ENCODE results near the gene TSTD2.
"Not testable (repeated sequence)": the region's sequence is repeated elsewhere in the genome, so short reads cannot be mapped to it uniquely, and the experiment has no call there.

TSTD2 gene

DNA sequence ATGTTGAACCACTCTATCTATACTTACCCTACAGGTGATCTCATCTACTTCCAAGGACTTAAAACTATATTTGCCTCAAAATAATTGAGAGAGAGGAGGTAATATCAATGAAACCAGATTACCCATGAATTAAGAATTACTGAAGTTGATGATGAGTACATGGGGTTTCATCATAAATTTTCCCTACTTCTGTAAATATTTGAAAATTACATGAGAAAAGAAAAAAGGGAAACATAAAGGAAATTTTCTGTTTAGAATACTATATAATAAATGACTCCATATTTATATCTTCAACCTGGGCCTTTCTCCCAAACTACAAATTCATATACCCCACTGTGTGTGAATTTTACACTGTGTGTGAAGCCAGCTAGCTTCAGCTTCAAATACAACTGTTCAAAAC is 2.6 kb downstream of the TSTD2 start:
- DNase-seq (ENCODE audit: low read depth in 2 of 2) = no peak

DNA sequence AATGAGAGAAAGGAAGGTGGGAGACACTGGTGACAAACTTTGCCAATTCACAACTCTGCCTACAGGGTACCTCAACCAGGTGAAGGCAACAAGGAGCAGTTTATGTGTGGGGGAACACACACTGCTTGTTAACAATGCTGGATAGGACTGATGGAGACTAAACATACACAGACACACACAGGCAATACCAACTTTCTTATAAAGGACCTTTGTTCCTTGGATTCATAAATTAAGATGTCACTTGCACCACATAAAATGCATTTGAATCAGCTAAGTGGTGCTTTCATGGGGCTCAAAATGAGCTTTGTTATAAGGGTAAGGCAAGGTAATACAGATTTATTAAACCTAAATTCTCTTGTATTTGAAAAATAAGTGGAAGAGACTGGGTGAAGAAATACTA is 4.0 kb downstream of the TSTD2 start:
- no peak for DNase-seq (ENCODE audit: low read depth in 2 of 2)

DNA sequence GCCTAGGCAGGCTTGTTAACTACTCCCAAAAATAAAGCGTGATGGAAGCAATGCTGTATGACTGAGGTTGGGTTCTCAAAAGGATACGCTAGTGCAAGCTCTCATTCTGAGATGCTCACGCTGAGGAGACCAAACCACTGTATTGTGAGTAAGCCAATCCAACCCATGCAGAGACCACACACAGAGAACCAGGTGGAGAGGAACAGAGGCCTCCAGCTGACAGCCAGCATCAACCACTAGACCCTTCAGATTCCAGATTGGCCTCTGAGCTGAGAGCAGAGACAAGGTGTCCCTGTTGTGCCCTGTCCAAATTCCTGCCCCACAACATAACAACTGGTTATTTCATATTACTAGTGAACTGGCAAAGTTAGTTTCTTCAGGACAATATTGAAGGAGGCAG is 4.5 kb downstream of the TSTD2 start:
- DNase-seq (ENCODE audit: low read depth in 2 of 2) = no peak

DNA sequence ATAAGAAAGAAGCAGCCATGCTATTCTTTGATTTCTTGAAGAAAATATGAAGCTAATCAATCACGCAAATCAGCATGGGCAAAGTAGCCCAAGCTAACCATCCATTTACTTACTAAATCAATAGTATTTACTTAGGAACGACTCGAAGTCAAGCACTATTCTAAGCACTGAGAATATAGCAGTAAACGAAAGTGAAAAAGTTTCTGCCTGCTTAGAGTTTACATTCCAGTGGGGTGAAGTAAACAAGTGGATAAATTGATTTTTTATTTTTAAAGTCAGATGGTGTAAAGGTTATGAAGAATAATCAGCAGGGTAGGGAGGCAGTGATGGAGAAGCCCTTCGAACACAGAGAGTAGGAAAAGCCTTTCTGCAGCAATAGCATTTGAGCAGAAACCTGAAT is 5.5 kb downstream of the TSTD2 start:
- DNase-seq (ENCODE audit: low read depth in 2 of 2) = no peak

DNA sequence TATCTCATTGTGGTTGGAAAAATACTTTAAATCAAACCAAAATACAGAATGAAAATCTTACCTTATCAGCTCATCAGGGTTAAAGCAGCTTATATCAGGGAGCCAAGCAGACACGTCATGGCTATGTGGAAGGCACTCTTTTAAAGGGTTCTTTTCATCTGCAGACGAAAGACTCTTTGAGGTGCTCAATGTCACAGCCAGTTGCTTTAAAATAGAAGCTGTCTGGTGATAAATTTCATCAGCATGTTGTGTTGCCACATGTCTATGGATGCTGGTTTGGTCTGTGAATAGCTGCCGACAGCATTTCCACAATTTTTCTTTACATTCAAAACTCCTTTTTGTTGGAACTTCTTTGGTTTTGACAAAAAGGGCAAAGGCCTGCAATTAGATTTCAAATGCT is 7.5 kb downstream of the TSTD2 start:
- DNase-seq (ENCODE audit: low read depth in 2 of 2) = no peak

DNA sequence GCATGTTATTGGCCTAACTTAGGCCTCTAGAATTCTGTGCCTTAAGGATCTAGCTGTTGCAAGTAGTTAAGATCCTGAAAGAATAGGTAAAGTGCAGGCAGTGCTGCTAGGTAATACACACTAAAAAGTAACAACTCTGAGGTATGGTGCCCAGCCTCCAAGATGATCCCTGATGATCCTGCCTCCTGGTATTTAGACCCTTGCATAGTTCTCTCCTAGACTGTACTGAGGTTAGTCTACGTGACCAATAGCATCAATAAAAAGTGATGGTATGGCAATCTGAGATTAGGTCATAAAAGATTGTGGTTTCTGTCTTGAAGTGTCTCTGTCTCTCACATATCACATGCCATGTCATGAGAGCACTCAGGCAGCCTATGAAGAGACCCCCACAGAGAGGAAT is 9.2 kb downstream of the TSTD2 start:
- DNase-seq (ENCODE audit: low read depth in 2 of 2) = no peak

DNA sequence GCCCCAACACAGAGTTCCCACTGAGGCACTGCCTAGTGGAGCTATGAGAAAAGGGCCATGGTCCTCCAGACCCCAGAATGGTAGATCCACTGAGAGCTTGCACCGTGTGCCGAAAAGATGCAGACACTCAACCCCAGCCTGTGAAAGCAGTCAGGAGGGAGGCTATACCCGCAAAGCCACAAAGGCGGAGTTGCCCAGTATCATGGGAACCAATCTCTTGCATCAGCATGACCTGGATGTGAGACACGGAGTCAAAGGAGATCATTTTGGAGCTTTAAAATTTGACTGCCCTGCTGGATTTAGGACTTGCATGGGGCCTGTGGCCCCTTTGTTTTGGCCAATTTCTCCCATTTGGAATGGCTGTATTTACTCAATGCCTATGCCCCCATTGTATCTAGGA is 10.7 kb downstream of the TSTD2 start:
- DNase-seq (ENCODE audit: low read depth in 2 of 2) = not testable (repeated sequence)

DNA sequence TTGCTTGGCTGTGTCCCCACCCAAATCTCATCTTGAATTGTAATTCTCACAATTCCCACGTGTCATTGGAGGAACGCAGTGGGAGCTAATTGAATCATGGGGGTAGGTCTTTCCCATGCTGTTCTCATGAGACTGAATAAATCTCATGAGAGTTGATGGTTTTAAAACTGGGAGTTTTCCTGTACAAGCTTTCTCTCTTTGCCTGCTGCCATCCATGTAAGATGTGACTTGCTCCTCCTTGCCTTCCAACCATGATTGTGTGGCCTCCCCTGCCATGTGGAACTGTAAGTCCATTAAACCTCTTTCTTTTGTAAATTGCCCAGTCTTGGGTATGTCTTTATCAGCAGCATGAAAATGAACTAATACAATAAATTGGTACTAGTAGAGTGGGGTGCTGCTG is 13.1 kb downstream of the TSTD2 start:
- DNase-seq (ENCODE audit: low read depth in 2 of 2) = not testable (repeated sequence)

DNA sequence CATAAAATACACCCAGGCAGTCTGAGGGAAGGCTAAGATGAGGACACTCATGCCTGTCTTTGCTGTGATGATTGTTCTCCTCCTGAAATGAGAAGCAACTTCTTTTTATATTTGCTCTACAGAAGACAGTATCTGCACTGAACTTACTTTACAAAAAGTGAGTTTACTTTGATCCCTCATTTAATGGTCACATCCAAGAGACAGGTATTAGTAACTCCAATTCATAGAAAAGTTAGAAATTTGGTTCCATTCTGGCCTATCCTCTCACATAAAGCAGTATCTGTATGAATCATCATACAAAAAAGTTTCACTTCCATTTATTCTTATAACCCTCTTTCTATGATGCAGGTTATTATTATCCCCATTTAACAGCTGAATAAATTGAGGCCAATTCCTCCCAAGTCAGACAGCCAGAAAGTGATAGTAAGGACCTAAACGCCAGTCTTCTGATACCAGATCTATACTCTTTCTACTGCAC is 15.2 kb downstream of the TSTD2 start:
- no peak for DNase-seq (ENCODE audit: low read depth in 2 of 2)

DNA sequence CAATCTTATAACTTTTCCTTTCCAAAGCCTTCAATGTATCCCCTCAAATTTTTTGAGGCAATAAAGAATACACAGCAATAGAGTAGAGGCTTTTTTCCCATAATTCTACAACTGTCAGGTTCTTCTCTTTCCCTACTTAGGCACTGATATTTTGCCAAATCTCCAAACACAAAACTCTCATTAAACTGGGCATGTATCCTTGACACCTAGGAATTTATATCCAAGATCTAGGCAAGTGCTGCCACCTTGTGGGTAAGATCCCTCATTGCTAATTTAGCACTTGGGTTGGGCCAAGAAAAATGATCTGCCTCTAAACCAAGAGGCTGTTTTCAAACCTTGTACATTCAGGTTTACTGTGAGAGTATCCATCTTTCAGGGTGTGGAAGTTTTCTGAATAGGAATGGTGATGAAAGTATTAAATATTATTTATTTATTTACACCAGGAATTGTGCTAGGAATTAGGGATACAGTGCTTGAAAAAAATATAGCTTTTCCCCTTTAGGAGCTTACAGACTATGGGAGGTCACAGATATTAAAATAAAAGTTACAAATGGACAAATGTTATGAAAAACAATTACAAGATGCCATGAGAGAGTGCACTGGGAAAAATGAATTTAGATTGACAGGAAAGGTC is 17.6 kb downstream of the TSTD2 start:
- DNase-seq (ENCODE audit: low read depth in 2 of 2) = peak; percentile 16 to 24

DNA sequence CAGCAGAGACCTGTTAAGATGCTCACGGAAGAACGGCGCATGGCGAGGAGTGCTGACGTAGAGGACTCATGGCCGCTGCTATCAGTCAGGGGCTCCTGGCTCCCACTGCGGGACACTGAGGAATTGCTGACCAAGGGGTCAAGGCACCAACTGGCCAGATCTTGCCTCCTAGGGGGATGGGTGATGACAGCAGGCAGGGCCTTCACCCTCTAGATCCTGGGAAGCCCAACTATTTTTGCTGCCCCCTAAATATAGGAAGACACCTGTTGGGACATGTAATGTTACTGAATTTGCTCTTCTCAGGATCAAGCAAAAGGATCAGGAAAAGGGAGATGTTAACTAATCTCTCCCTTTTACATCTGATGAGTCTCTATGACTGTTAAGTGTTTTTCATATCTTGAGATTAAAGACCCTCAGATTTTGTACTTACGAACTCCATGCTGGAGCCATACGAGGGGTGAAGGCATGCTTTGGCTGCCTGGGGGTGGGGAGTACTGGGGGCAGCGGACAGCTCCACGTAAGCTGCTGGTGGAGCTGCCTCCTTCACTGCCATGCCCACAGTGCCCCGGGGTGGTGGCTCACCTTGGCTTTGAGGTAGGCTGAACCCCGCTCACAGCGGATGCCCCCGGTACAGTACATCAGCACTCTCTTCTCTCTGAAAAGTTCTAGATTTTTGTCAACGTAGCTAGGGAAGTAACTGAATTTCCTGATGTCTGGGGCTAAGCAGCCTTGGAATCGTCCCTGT is 28.1 kb downstream of the TSTD2 start:
- DNase-seq (ENCODE audit: low read depth in 2 of 2) = no peak

DNA sequence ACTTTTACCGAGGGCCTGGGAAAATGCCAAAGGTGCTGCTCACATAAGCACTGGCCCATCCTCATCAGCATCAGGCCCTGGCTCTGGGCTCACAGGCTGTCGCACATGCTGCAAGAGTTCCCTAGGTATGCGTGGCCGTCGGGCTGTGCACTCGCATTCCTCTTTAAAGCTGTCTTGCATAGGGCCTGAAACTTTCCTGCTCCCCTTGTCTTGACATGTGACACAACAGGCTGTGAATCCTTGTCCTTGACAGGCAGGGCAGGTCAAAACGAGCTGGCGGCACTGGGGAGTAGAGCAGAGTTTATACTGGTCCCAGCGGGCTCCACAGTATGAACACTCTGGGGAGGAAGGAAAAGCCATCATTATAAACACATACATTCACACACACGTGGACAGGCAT is 30.7 kb downstream of the TSTD2 start:
- DNase-seq (ENCODE audit: low read depth in 2 of 2) = no peak

DNA sequence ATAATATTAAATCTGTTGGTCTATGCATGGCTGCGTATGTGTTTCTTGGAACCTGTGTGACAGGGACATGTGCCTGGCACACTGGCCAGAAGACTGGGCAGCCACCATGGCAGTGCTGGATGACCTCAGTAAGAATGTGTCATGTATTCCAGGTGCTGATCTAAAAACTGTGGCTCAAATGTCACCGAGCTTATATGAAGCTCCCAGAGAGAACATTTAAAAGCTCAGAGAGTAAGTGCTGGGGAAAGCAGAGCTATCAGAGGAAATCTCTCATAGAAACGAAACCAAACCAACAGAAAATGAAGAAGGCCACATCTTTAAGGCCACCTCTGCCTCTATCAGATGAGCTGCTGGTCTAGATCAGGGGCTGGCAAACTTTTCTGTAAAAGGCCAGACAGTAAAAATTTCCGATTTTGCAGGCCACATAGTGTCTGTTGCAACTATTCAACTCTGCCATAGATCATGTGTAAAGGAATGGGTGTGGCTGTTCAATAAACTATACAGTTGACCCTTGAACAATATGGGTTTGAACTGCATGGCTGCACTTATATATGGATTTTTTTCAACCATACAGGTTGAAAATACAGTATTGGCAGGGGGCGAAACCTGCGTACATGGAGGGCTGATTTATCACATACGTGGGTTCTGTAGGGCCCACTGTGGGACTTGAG is 31.8 kb downstream of the TSTD2 start:
- DNase-seq (ENCODE audit: low read depth in 2 of 2) = no peak

DNA sequence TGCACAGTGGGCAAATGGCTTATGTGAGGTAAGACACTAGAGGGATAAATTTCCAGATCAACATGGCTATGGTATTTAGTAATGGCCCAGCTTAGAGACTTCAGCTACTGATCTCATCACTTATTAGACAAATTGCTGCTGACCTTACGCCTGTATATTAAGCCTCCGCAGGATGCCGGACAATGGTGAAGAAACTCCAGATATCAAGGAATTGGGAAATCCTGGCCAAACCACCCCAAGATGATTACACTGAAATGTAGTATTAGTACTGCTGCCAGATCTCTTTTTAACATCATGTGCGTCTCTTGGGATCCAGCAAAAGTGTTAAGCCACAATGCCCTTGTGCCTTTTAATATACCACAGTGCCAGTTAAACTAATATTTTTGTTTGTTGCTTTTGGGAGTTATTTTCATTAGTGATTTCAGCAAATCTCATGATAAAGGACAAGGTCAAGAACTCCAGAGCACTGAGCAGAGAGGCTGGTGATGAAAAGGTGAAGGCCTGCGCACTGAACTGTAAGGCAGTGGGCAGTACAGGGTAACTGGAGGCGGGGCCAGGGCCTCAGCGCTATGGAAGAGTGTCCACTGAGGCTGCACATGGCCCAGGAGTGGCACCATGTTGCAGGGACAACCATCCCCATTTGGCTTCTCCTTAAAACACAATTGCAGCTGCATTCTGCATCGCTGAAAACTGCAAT is 32.5 kb downstream of the TSTD2 start:
- no peak for DNase-seq (ENCODE audit: low read depth in 2 of 2)

DNA sequence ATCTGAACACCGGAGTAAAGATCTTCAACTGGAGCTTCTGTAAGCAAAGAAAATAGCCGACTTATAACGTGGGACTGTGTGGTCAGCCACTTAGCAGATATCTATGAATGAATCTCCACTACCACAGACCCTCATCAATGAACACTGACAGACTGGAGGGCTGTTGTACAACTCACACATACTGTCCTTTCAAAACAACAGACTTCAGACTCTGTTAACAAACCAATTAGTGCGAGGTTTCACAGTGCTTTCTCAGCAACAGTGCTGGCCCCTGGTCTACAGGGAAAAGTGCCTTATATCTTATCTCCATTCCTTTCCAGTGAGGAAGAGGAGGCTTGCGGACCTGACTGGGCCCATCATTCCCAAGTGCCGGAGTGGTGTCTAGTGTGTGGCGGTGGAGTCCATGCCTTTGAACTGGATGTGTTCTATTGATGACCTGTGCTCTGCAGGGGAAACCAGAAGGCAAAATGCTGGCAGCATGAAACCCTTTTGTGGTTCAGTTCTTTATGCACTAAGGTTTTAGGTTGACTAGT is 33.8 kb downstream of the TSTD2 start:
- DNase-seq (ENCODE audit: low read depth in 2 of 2) = no peak

DNA sequence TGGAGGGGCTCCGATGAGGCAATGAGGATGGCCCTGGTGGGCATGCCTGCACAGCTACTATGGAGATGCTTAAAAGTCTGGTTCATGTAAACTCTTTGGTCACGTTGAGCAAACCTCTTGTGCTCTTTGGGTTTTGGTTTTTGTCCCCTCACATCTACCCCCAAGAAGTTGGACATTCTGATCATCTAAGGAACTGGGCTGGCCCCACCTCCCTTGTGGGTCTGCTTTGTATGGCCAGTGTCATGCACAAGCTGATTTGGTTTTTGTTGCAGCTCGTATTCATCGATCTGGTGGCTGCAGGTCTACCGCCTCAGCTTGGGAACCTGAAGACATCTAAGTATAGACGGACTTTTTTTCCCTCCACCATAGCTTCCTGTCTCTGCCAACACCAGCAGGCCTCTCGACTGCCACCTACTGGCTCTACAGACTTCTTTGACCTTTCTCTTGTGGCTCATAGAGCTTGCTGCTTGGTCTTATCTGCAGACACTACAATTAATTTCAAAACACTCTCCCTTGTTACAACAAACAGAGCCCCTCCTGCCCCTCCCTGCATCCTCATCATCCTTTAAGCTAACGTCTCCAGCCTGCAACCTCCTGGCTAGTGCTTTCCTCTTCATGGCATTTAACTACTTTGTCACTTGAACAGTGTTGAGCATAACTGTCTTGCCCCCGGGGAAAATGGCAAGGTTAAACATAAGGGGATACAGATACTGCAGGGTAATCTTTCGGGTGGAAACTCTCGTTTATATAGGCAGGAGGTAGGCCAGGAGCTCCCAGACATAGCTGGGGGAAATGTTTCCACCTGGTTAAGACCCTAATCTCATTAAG is 34.5 kb downstream of the TSTD2 start:
- DNase-seq (ENCODE audit: low read depth in 2 of 2) = peak; percentile 24 to 41

DNA sequence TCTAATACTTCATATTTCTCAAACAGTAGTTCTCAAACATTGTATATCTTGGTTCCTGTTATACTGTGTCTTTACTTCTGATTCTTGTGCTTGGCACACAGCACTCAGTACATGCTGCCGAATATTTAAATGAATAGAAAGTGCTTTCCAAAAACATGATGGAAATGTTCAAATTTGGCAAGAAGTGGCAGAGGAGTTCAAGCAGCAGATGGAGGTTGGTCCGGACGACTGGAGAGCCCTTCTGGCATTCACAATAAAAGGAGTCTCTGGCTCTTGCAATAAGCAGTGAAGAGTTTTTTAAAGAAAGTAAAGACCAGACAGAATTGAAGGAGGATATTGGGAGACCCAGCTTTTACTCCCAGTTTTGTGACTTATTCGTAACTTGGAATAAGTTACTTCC is 36.3 kb downstream of the TSTD2 start:
- DNase-seq (ENCODE audit: low read depth in 2 of 2) = no peak

DNA sequence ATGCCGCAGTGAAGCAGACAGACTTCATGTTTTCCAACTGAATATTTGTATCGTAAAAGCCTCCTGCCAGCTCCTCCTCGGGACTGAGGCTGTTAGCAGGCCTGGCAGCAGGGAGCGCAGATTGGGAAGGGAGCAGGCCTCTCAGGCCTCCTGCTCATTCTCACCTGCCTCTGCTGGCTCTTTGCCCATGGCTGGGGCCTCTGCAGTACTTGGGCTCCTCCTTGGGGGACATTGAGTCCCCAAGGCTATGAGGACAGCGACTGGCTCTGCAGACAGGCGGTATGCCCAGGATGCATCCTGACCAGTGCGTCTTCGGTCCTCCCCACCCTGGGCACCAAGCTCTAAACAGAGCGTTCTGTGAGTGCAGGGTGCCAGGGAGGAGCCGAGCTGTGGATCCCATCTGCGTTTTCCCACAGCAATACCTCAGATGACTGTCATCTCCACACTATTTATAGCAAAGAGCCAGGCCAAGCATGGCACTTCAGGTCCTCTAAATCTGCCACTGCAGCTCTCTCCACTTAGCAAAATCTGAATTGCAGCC is 38.7 kb downstream of the TSTD2 start:
- DNase-seq (ENCODE audit: low read depth in 2 of 2) = no peak

DNA sequence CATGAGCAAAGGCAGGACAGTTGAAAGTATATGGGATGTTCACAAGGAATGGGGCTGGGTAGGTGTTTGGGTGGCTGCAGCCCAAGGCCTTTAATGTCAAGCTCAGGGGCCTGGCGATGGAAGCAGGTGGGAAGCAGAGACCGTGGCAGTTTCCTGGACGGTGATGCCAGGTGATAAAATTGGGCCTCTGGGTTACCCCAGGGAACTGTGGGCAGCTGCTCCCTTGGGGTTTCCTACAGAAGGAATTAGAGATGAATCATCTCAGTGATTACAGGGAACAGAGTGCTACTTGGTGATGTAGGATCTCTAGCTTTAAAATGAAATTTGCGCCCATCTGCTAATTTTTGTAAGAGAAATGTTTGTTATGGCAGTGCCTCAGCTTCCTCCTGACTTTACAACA is 39.2 kb downstream of the TSTD2 start:
- DNase-seq (ENCODE audit: low read depth in 2 of 2) = no peak

DNA sequence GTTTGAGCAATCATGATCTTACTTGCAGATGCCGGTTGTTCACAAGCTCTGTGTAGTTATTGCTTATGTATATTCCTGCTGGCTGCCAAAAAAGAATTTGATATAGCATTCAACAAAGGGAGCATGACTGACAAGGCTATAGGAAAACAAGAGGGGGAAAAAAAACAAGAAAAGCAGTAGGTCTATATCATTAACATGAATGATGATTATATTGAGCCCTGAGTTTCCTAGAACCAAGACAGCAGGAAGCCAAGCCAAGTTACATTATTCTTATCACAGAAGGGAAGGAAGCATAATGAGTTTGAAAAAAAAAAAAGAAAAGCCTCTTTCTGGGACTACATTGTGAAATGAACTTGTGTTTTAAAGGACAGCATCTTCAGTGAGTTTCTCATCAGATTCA is 41.0 kb downstream of the TSTD2 start:
- DNase-seq (ENCODE audit: low read depth in 2 of 2) = no peak

DNA sequence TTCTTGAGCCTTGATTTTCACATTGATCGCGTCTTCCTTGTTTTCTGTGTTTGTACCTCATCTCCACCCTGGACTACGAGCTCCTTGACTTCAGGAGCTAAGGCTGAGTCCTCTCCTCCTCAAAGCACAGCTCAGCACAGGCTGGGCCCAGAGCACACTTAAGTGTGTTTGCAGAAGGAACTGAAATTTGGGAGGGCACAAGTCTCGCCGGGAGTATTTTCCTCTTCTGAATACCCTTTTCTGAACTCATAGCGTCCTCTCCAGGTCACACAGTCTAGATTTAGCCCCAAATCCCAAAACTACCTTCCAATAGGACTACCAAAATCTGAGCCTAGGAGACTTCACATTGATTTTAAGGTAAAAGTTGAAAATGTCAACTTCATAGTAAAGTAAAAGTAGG is 41.6 kb downstream of the TSTD2 start:
- DNase-seq (ENCODE audit: low read depth in 2 of 2) = no peak

Data from stimulated activated CD8-positive, alpha-beta memory T cell treated with anti-CD3 and anti-CD28 coated beads, Interleukin-2, amount 100 ng/mL, for 1 hour (primary cell).